GM19351 (cell line): ENCODE measurements around the gene EHF.
"Not testable (repeated sequence)": the region's sequence is repeated elsewhere in the genome, so short reads cannot be mapped to it uniquely, and the experiment has no call there.

Source experiments
- ATAC-seq: cut with Tn5 transposase; IDR thresholded peaks from one replicate; pipeline ENCODE4 v1.9.1; 2021; ENCODE audit warnings: mild to moderate bottlenecking, moderate library complexity; ENCODE audit not compliant: unreplicated experiment

Gene EHF

DNA sequence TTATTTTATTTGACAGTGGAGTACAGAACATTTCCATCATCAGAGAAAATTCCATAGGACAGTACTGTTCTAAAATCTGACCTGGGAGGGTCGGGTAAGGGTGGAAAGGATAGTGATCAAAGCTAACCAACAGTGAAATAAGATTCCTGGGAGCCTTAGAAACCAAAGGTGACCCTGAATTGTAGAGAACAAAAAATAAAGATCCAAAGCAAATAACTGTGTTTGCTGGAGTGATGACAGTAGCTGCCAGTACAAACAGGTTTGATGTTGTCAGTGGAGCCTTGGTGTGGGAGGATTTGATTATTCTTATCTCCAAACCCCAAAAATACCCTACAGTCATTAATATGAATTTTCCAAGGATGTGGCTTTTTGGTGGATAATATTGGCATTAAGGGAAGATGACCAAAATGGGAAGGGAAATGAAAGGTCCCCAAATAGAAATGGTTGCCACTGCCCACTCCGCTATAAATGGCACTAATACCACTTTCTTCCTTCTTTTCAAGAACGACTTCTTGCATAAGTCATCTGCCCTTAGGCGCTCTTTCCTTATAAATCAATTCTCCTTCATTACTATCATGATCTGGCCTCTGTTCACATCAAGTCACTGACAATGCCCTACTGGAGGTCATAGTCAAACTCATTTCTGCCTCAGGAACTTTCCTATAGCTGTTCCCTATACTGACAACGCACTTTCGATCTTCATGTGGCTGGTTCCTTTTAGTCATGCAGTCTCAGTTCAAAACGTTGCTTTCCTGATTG lies 44.4 kb downstream of the EHF start:
- ATAC-seq = no peak

DNA sequence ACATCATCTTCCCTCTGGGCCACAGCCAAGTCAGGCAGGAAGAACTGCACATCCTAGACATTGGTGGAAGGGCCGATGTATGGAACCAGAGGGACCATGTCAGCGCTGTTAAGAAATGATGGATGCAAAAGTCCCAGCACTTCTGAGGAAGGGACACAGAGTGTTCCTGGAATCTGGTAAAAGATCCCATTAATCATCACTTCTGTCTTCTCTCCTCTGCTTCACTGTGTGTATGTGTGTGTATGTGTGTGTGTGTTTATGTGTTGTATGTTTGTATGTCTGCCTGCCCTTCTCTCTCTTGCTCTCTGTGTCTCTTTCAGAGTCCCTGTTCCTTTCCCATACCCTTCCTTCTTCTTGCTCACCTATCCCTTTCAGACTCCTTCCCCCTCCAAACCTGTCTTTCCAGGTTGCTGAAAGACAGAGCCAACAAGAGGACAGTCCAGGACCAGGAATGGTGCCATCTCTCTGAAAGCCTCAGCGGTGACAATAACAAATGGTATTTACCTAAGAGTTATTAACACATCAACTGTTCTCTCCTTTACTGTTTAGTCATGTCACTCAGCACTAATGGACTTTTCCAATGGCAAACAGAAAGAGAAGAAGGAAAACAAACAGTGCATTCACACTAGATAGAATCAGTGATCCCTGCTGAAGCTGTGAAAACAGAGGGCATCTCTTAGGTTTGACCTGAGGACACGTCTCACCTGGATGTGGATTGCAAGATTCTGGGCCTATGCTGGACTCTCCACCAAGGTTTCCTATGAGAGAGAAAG lies 47.1 kb downstream of the EHF start:
- no peak for ATAC-seq

GRCh38 chr11:34668583-34669053 lies 47.7 kb downstream of the EHF start:
- no peak for ATAC-seq

DNA sequence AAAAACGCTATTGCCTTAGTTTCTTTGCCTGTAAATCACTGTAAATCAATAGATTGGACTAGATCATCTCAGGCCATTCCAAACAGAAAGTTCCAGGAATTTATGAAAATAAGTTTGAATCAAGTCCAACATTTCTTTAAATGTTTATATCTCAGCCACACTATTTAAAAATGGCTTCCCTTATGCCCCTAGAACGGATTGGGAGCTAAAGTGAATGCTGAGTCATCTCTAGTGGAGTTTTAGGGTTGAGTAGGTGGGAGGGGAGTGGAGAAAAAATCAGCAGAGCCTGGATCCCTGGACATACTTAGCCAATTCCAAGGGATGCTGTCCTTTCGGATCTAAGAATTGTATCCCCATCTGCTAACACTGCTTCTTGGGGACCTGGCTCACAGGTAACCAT lies 48.6 kb downstream of the EHF start:
- ATAC-seq = no peak

GRCh38 chr11:34671117-34671516 lies 50.2 kb downstream of the EHF start:
- ATAC-seq = no peak

GRCh38 chr11:34671946-34672345 lies 51.1 kb downstream of the EHF start:
- no peak for ATAC-seq

DNA sequence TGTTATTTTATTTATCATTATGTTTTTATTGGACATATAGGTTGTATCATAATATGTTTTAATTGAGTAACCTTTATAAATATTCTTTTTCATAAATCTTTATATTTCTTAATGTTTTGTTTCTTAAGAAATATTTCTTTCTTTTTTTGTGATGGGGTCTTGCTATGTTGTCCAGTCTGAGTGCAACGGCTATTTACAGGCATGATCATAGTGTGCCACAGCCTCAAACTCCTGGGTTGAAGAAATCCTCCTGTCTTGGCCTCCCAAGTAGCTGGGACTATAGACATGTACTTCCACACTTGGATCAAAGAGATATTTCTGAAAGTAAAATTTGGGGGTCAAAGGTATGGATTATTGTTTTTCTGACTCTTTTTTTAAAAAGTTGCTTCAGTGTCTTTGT lies 53.1 kb downstream of the EHF start:
- ATAC-seq = no peak

DNA sequence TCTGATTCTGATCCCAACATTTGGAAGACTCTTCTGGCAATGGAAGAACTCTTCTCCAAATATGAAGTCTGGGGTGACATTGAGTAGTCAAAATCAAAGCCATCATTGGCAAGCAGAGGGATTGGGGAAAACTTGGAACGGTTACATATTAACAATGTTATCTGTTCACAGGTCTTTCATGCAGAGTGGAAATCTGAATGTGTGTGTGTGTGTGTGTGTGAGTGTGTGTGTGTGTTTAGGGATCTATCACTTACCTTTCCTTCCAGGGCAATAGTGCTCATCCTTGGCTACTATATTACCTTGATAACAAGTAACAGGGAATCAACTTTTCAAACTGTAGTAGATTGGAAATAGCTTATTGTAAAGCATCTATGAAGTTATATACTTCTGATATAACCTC lies 55.3 kb downstream of the EHF start:
- no peak for ATAC-seq

DNA sequence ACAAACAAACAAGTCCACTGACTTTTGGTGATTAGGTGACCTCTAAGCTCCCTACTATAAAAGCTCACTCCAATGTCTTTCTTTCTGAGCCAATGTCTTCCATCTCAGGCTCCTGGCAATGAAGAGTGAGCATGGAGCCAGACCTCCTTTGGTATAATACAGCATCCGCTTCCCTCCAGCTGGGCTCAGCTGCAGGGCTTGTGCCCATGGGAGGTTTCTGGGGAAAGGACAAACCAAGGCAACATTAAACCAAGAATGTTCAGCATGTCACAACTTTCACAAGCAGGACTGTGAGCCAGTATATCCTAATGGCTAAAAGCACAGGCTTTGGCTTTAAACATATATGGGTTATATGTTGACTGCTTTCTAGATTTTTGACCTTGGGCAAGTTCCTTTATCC lies 58.8 kb downstream of the EHF start:
- no peak for ATAC-seq

- ATAC-seq = no peak
Observed at GRCh38 chr11:34680206-34680605, 59.3 kb downstream of the EHF start.

GRCh38 chr11:34680918-34681586 lies 60.2 kb downstream of the EHF start:
- no peak for ATAC-seq

GRCh38 chr11:34682825-34683224 lies 61.9 kb downstream of the EHF start:
- ATAC-seq = no peak

DNA sequence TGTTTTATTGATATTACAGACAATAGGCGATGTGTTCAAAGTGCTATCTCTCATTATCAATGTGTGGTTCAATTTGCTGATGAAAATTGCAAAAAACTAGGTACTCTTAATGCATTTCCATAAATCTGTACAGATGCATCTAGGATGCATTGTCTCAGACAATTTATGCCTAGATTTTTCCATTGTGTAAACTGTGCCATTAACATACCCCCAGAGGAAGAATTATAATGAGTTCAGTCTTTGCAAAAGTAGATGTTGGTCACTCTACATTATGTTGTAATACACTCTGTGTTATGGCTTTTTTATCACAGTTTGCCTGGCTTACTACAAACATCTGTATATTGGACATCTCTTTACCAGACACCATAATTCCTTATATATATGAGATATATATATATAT lies 62.5 kb downstream of the EHF start:
- no peak for ATAC-seq

DNA sequence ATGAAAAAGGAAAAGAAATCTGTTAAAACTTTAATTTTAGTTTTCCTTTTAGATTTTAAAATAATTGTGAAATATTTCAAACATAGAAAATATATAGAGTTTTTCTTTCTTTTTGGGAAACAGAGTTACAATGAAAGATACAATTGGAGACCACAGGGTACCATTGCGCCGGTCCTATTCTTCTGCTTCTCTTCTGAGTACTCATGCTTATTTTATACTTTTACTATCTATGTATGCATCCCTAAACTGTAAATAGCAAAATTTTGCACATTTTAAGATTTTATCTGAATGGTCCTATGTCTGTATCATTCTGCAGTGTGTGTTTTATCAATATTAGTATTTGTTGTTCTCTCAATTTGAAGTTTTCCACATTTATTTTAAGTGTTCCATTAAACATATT lies 65.0 kb downstream of the EHF start:
- ATAC-seq = no peak

DNA sequence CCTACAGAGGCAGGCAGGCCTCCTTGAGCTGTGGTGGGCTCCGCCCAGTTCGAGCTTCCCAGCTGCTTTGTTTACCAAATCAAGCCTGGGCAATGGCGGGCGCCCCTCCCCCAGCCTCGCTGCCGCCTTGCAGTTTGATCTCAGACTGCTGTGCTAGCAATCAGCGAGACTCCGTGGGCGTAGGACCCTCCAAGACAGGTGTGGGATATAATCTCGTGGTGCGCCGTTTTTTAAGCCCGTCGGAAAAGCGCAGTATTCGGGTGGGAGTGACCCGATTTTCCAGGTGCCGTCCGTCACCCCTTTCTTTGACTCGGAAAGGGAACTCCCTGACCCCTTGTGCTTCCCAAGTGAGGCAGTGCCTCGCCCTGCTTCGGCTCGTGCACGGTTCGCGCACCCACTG lies 71.4 kb downstream of the EHF start:
- not testable (repeated sequence) for ATAC-seq

DNA sequence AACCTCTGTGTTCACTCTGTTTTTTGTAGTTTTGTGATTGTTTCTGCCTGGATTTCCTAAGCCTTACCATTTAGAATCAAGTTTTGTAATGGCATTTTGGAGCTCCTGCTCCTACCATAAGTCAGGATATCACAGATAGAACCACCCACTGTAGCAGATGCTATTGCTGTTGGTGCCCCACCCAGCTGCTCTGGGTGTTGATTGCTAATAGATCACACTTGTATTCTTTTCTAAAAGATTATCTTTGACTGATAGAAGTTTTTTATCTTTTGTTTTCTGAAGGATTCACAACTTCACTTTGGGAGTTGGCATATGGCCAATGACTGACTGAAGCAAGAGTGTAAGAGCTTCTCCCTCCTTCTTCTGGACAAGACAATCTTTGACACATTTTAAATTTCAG lies 76.0 kb downstream of the EHF start:
- no peak for ATAC-seq

GRCh38 chr11:34706709-34707461 lies 86.0 kb downstream of the EHF start:
- no peak for ATAC-seq

DNA sequence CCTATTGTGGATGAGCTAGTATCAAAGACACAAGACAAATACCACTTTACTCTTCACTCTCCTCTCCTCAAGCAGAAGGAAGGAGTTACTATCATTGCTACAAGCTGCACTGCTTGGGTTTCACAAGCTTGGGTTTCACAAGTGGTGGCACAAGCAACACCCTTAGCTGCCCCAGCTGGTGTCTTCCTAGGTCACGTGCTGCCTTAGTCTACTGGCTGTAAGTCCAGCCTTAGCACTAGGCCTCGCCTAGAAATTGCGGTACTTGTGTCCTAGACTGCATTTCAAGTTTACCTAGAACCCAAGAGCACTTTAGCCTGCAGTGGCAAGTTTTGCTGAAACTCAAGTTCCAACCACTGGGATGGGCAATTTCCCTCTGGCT lies 86.6 kb downstream of the EHF start:
- no peak for ATAC-seq
